Measurements from ENCODE around the gene RUFY3.

DNA sequence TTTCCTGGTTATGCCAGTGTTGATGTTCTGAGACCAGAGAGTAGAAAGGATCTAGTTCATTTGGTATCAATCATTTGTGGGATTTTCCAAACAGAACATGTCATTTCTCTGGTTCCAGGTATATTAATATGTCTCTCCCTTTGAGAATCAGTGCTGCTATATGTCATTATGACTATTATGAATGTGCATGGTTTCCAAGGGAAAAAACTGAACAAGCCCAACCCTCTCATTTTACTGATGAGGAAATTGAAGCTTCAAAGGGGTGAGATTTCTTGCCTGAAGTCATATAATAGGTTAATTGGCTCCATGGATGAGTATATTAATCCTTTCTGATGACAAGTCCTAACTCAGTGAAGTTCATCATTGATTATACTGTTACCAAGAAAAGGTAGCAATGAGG lies 31.9 kb downstream of the RUFY3 start:
- no peak for TF ChIP-seq EZH2 (IDR thresholded peaks at IDR 0.05; ENCODE audit: low read depth, unreplicated experiment)
- TF ChIP-seq CREB1 (CRISPR knock-in tag; IDR thresholded peaks at IDR 0.05; ENCODE audit: low read depth) = no peak
- TF ChIP-seq, protein P1, sequence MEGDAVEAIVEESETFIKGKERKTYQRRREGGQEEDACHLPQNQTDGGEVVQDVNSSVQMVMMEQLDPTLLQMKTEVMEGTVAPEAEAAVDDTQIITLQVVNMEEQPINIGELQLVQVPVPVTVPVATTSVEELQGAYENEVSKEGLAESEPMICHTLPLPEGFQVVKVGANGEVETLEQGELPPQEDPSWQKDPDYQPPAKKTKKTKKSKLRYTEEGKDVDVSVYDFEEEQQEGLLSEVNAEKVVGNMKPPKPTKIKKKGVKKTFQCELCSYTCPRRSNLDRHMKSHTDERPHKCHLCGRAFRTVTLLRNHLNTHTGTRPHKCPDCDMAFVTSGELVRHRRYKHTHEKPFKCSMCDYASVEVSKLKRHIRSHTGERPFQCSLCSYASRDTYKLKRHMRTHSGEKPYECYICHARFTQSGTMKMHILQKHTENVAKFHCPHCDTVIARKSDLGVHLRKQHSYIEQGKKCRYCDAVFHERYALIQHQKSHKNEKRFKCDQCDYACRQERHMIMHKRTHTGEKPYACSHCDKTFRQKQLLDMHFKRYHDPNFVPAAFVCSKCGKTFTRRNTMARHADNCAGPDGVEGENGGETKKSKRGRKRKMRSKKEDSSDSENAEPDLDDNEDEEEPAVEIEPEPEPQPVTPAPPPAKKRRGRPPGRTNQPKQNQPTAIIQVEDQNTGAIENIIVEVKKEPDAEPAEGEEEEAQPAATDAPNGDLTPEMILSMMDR (conservative IDR thresholded peaks at IDR 0.05; ENCODE audit: low read depth in 2 of 2) = no peak
- TF ChIP-seq JUNB (IDR thresholded peaks at IDR 0.05; ENCODE audit: unreplicated experiment) = no peak
- TF ChIP-seq POLR2AphosphoS5 (IDR thresholded peaks at IDR 0.05; ENCODE audit: low read depth) = no peak
- TF ChIP-seq, protein P2, sequence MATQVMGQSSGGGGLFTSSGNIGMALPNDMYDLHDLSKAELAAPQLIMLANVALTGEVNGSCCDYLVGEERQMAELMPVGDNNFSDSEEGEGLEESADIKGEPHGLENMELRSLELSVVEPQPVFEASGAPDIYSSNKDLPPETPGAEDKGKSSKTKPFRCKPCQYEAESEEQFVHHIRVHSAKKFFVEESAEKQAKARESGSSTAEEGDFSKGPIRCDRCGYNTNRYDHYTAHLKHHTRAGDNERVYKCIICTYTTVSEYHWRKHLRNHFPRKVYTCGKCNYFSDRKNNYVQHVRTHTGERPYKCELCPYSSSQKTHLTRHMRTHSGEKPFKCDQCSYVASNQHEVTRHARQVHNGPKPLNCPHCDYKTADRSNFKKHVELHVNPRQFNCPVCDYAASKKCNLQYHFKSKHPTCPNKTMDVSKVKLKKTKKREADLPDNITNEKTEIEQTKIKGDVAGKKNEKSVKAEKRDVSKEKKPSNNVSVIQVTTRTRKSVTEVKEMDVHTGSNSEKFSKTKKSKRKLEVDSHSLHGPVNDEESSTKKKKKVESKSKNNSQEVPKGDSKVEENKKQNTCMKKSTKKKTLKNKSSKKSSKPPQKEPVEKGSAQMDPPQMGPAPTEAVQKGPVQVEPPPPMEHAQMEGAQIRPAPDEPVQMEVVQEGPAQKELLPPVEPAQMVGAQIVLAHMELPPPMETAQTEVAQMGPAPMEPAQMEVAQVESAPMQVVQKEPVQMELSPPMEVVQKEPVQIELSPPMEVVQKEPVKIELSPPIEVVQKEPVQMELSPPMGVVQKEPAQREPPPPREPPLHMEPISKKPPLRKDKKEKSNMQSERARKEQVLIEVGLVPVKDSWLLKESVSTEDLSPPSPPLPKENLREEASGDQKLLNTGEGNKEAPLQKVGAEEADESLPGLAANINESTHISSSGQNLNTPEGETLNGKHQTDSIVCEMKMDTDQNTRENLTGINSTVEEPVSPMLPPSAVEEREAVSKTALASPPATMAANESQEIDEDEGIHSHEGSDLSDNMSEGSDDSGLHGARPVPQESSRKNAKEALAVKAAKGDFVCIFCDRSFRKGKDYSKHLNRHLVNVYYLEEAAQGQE (IDR thresholded peaks at IDR 0.05; ENCODE audit: unreplicated experiment) = no peak
- no peak for TF ChIP-seq ETS1 (IDR thresholded peaks at IDR 0.05)

Data from GM23338 (cell line).